ENCODE data around the gene SH3RF1. TPM values are rescaled to one million over a fixed set of nuclear protein-coding genes. Genes with fewer than 3 reads are reported as not detected.

SH3RF1 gene
- total and polyA plus RNA-seq, 2 experiments from 2014 or later = 7.8 to 12.4 TPM

GRCh38 chr4:169274033-169274432 is 3.3 kb upstream of the SH3RF1 start:
- Mint-ChIP-seq H3K27ac (no peak overlapping the region), H3K4me1 (peaks cover 23% of the 10 kb centered on the region), H3K9me3 (no peaks in the 10 kb centered on the region), H3K36me3 (ENCODE audit: low read depth) (no peaks in the 10 kb centered on the region), H3K4me3 (no peak overlapping the region), H3K27me3 (ENCODE audit: insufficient read depth, low read depth, poor library complexity) (peaks cover 5% of the 10 kb centered on the region)
- H3K27me3 ChIP-seq (ENCODE audit: insufficient read depth) = peaks cover 4% of the 10 kb centered on the region
- ATAC-seq (no peak), DNase-seq (ENCODE audit: low spot score) (no peak)
- peaks cover 5% of the 10 kb centered on the region; the same call in 1 of the 2 replicates for H3F3A ChIP-seq (replicated peaks; ENCODE audit: low read depth)
- no peak for TF ChIP-seq JUNB (IDR thresholded peaks at IDR 0.05; ENCODE audit: unreplicated experiment)
- no peak for TF ChIP-seq POLR2AphosphoS5 (IDR thresholded peaks at IDR 0.05; ENCODE audit: low read depth)
- TF ChIP-seq, protein P1, sequence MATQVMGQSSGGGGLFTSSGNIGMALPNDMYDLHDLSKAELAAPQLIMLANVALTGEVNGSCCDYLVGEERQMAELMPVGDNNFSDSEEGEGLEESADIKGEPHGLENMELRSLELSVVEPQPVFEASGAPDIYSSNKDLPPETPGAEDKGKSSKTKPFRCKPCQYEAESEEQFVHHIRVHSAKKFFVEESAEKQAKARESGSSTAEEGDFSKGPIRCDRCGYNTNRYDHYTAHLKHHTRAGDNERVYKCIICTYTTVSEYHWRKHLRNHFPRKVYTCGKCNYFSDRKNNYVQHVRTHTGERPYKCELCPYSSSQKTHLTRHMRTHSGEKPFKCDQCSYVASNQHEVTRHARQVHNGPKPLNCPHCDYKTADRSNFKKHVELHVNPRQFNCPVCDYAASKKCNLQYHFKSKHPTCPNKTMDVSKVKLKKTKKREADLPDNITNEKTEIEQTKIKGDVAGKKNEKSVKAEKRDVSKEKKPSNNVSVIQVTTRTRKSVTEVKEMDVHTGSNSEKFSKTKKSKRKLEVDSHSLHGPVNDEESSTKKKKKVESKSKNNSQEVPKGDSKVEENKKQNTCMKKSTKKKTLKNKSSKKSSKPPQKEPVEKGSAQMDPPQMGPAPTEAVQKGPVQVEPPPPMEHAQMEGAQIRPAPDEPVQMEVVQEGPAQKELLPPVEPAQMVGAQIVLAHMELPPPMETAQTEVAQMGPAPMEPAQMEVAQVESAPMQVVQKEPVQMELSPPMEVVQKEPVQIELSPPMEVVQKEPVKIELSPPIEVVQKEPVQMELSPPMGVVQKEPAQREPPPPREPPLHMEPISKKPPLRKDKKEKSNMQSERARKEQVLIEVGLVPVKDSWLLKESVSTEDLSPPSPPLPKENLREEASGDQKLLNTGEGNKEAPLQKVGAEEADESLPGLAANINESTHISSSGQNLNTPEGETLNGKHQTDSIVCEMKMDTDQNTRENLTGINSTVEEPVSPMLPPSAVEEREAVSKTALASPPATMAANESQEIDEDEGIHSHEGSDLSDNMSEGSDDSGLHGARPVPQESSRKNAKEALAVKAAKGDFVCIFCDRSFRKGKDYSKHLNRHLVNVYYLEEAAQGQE (IDR thresholded peaks at IDR 0.05; ENCODE audit: unreplicated experiment) = no peak
- no peak for TF ChIP-seq EZH2 (IDR thresholded peaks at IDR 0.05; ENCODE audit: low read depth, unreplicated experiment)
- no peak for TF ChIP-seq NANOG (IDR thresholded peaks at IDR 0.05; ENCODE audit: borderline replicate concordance)
- no peak for TF ChIP-seq STAT1 (IDR thresholded peaks at IDR 0.05; ENCODE audit: unreplicated experiment)
- TF ChIP-seq CTCF (conservative IDR thresholded peaks at IDR 0.05; ENCODE audit: low read depth in 2 of 2) = no peak
- no peak for TF ChIP-seq ZNF462 (CRISPR knock-in tag; IDR thresholded peaks at IDR 0.05)
- TF ChIP-seq ZNF331 (CRISPR knock-in tag; IDR thresholded peaks at IDR 0.05; ENCODE audit: low read depth) = no peak
- no peak for TF ChIP-seq CREB1 (CRISPR knock-in tag; IDR thresholded peaks at IDR 0.05; ENCODE audit: low read depth)
- TF ChIP-seq EZH2phosphoT487 (IDR thresholded peaks at IDR 0.05; ENCODE audit: unreplicated experiment) = no peak
- TF ChIP-seq ZNF114 (CRISPR knock-in tag; IDR thresholded peaks at IDR 0.05) = no peak
- TF ChIP-seq ETS1 (IDR thresholded peaks at IDR 0.05) = no peak
- no peaks in the 10 kb centered on the region for H4K20me1 ChIP-seq (replicated peaks; ENCODE audit: insufficient read depth)
- H3K27ac ChIP-seq (ENCODE audit: low read depth) = no peak overlapping the region
- peaks cover 20% of the 10 kb centered on the region for H3K4me1 ChIP-seq (ENCODE audit: insufficient read depth)
- no peak overlapping the region for H3K4me2 ChIP-seq
- H3K9me2 ChIP-seq (ENCODE audit: insufficient read depth) = no peaks in the 10 kb centered on the region
- H3K36me3 ChIP-seq (ENCODE audit: insufficient read depth) = no peaks in the 10 kb centered on the region
- H2AFZ ChIP-seq = no peak overlapping the region
- peaks cover 10% of the 10 kb centered on the region for H3K79me2 ChIP-seq (replicated peaks; ENCODE audit: insufficient read depth)
- H3K4me3 ChIP-seq = no peak overlapping the region

Data from GM23338 (cell line).